WTC11 (cell line): ENCODE data around the gene LYRM4. TPM values are rescaled to one million over a fixed set of nuclear protein-coding genes. Genes with fewer than 3 reads are reported as not detected.

Experiments
- ATAC-seq: fragments of 200-7000 bp; cut with Tn5 transposase; 2 replicates; pipeline ENCODE4 v1.10.0; 2021; ENCODE audit warnings: mild to moderate bottlenecking, moderate library complexity
- CTCF ChIA-PET: fragments of 300-600 bp; sonication (Branson Sonifier 250); formaldehyde crosslinking; loops from one replicate; lab custom pipeline; 2021; ENCODE audit warnings: antibody characterized with exemption; lab: Charles Lee
- POLR2A ChIA-PET: fragments of 350-600 bp; sonication (Branson Sonifier 250); formaldehyde crosslinking; loops from one replicate; lab custom pipeline; 2021; ENCODE audit warnings: antibody characterized with exemption; lab: Charles Lee
- DNase-seq: peaks from one replicate; pipeline ENCODE4 v3.0.0; 2021; ENCODE audit warnings: low spot score
- H3K27ac Mint-ChIP-seq: 2 replicates; pipeline ENCODE4 v1.8.0; 2021; ENCODE audit warnings: mixed read lengths
- H3K27me3 Mint-ChIP-seq: 2 replicates; pipeline ENCODE4 v1.8.0; 2021; ENCODE audit warnings: low read depth, mild to moderate bottlenecking, moderate library complexity, mixed read lengths
- H3K36me3 Mint-ChIP-seq: 2 replicates; pipeline ENCODE4 v1.8.0; 2021; ENCODE audit warnings: mixed read lengths
- H3K4me1 Mint-ChIP-seq: 2 replicates; pipeline ENCODE4 v1.8.0; 2022; ENCODE audit warnings: mixed read lengths
- H3K4me3 Mint-ChIP-seq: 2 replicates; pipeline ENCODE4 v1.8.0; 2021; ENCODE audit warnings: mild to moderate bottlenecking, moderate library complexity, mixed read lengths
- H3K9me3 Mint-ChIP-seq: 2 replicates; pipeline ENCODE4 v1.8.0; 2021; ENCODE audit warnings: mixed read lengths
- ATF1 ChIP-seq: sonication (generic); formaldehyde crosslinking; IDR thresholded peaks from 2 replicates; pipeline ENCODE4 v1.8.1; 2023; ENCODE audit warnings: mild to moderate bottlenecking, moderate library complexity, missing genetic modification reagents
- ATF2 ChIP-seq: sonication (generic); formaldehyde crosslinking; IDR thresholded peaks from 2 replicates; pipeline ENCODE4 v1.8.1; 2022; ENCODE audit warnings: low read depth, missing genetic modification reagents, borderline replicate concordance
- CBFB ChIP-seq: sonication (generic); formaldehyde crosslinking; IDR thresholded peaks from 2 replicates; pipeline ENCODE4 v1.8.1; 2022; ENCODE audit warnings: mild to moderate bottlenecking, low read depth, missing genetic modification reagents
- EMX1 ChIP-seq: fragments of 250-450 bp; sonication (Bioruptor Pico); IDR thresholded peaks from 2 replicates; pipeline ENCODE4 v1.8.0; 2021; ENCODE audit warnings: mild to moderate bottlenecking
- ESRRA ChIP-seq: sonication (generic); formaldehyde crosslinking; IDR thresholded peaks from 2 replicates; pipeline ENCODE4 v1.8.1; 2022; ENCODE audit warnings: mild to moderate bottlenecking, missing genetic modification reagents, borderline replicate concordance
- ETV6 ChIP-seq: sonication (generic); formaldehyde crosslinking; IDR thresholded peaks from 2 replicates; pipeline ENCODE4 v1.8.1; 2022; ENCODE audit warnings: mild to moderate bottlenecking, missing genetic modification reagents
- FOXK1 ChIP-seq: sonication (generic); formaldehyde crosslinking; IDR thresholded peaks from 2 replicates; pipeline ENCODE4 v1.8.0; 2022; ENCODE audit warnings: mild to moderate bottlenecking, moderate library complexity, missing genetic modification reagents
- FOXP1 ChIP-seq: sonication (generic); formaldehyde crosslinking; IDR thresholded peaks from 2 replicates; pipeline ENCODE4 v1.8.0; 2022; ENCODE audit warnings: missing genetic modification reagents, mild to moderate bottlenecking, moderate library complexity, borderline replicate concordance
- GTF2I ChIP-seq: fragments of 250-450 bp; sonication (Bioruptor Pico); conservative IDR thresholded peaks from 2 replicates; pipeline ENCODE4 v1.4.0; 2021; ENCODE audit warnings: mild to moderate bottlenecking
- JAZF1 ChIP-seq: fragments of 250-450 bp; sonication (Bioruptor Pico); IDR thresholded peaks from 2 replicates; pipeline ENCODE4 v1.9.0; 2021; ENCODE audit warnings: moderate library complexity, mild to moderate bottlenecking, inconsistent platforms
- MAX ChIP-seq: sonication (generic); formaldehyde crosslinking; IDR thresholded peaks from 2 replicates; pipeline ENCODE4 v1.8.0; 2022; ENCODE audit warnings: mild to moderate bottlenecking, missing genetic modification reagents
- NFYB ChIP-seq: sonication (generic); formaldehyde crosslinking; conservative IDR thresholded peaks from 2 replicates; pipeline ENCODE4 v1.8.0; 2022; ENCODE audit warnings: low read depth, missing genetic modification reagents
- NR2C2 ChIP-seq: sonication (generic); formaldehyde crosslinking; IDR thresholded peaks from 2 replicates; pipeline ENCODE4 v1.8.0; 2022; ENCODE audit warnings: mild to moderate bottlenecking, missing genetic modification reagents
- PRDM15 ChIP-seq: sonication (generic); formaldehyde crosslinking; IDR thresholded peaks from 2 replicates; pipeline ENCODE4 v1.8.0; 2022; ENCODE audit warnings: missing genetic modification reagents
- RELA ChIP-seq: sonication (generic); formaldehyde crosslinking; IDR thresholded peaks from 2 replicates; pipeline ENCODE4 v1.8.1; 2022; ENCODE audit warnings: missing genetic modification reagents, mild to moderate bottlenecking, borderline replicate concordance
- TEAD1 ChIP-seq: sonication (generic); formaldehyde crosslinking; IDR thresholded peaks from 2 replicates; pipeline ENCODE4 v1.8.0; 2022; ENCODE audit warnings: mild to moderate bottlenecking, missing genetic modification reagents
- ZBTB43 ChIP-seq: sonication (generic); formaldehyde crosslinking; IDR thresholded peaks from 2 replicates; pipeline ENCODE4 v1.8.1; 2023; ENCODE audit warnings: mild to moderate bottlenecking, missing genetic modification reagents
- ZNF121 ChIP-seq: sonication (generic); formaldehyde crosslinking; IDR thresholded peaks from 2 replicates; pipeline ENCODE4 v1.8.0; 2023; ENCODE audit warnings: missing genetic modification reagents
- ZNF219 ChIP-seq: sonication (generic); formaldehyde crosslinking; IDR thresholded peaks from 2 replicates; pipeline ENCODE4 v1.8.0; 2023; ENCODE audit warnings: missing genetic modification reagents, mild to moderate bottlenecking, borderline replicate concordance
- ZNF263 ChIP-seq: sonication (generic); formaldehyde crosslinking; IDR thresholded peaks from 2 replicates; pipeline ENCODE4 v1.8.1; 2022; ENCODE audit warnings: low read depth, mild to moderate bottlenecking, moderate library complexity, missing genetic modification reagents
- ZNF396 ChIP-seq: fragments of 250-450 bp; sonication (Bioruptor Pico); IDR thresholded peaks from 2 replicates; pipeline ENCODE4 v1.8.0; 2021; ENCODE audit warnings: mild to moderate bottlenecking, moderate library complexity, borderline replicate concordance
- total RNA-seq: library from RNA; stranded (reverse); gene quantifications from 3 replicates; pipeline ENCODE4 v1.2.3, GENCODE V29; 2021
- TF ChIP-seq, protein P1 (sequence below): fragments of 250-450 bp; sonication (Bioruptor Pico); IDR thresholded peaks from 2 replicates; pipeline ENCODE4 v1.9.0; 2021; ENCODE audit warnings: mild to moderate bottlenecking
- TF ChIP-seq, protein P2 (sequence below): sonication (generic); formaldehyde crosslinking; IDR thresholded peaks from 2 replicates; pipeline ENCODE4 v1.8.0; 2022; ENCODE audit warnings: mild to moderate bottlenecking, missing genetic modification reagents
- TF ChIP-seq, protein P3 (sequence below): fragments of 250-450 bp; sonication (Bioruptor Pico); conservative IDR thresholded peaks from 2 replicates; pipeline ENCODE4 v1.9.0; 2021; ENCODE audit warnings: mild to moderate bottlenecking
- TF ChIP-seq, protein P4 (sequence below): sonication (generic); formaldehyde crosslinking; IDR thresholded peaks from 2 replicates; pipeline ENCODE4 v1.8.0; 2022; ENCODE audit warnings: mild to moderate bottlenecking, missing genetic modification reagents

The LYRM4 gene
- total RNA-seq, 1 experiment from 2014 or later: 49.7 TPM

- Mint-ChIP-seq H3K4me3 (peak overlapping the region; percentile 61), H3K36me3 (no peaks in the 10 kb centered on the region), H3K27ac (no peak overlapping the region), H3K4me1 (peaks cover 10% of the 10 kb centered on the region), H3K9me3 (no peaks in the 10 kb centered on the region), H3K27me3 (peaks cover 77% of the 10 kb centered on the region)
- ATAC-seq: peak; percentile 56
- CTCF ChIA-PET: interaction anchor here (0.7 to 2.6 kb wide), 10 partner anchors 10 to 323 kb away, joined by 3 to 17 read pairs (median 4); no protein-coding TSS in a partner anchor
- POLR2A ChIA-PET: no interaction called here
- peak; percentile 63 for DNase-seq
- TF ChIP-seq TEAD1 (CRISPR knock-in tag) (peak; percentile 84; the same call in 1 of the 2 replicates), ZNF396 (no peak), MAX (peak; percentile 88; the same call in 1 of the 2 replicates), ATF2 (CRISPR knock-in tag) (no peak), JAZF1 (no peak), ZNF219 (CRISPR knock-in tag) (peak; percentile 25; the same call in 1 of the 2 replicates), FOXP1 (peak; percentile 90), CBFB (no peak), EMX1 (CRISPR knock-in tag) (no peak), ZBTB43 (peak; percentile 73; the same call in 1 of the 2 replicates), NR2C2 (CRISPR knock-in tag) (peak; percentile 63; the same call in 1 of the 2 replicates), ATF1 (CRISPR knock-in tag) (no peak), ZNF263 (CRISPR knock-in tag) (peak; percentile 76), ZNF121 (CRISPR knock-in tag) (no peak), ETV6 (CRISPR knock-in tag) (peak; percentile 74), ESRRA (peak; percentile 88; the same call in 1 of the 2 replicates), RELA (peak; percentile 82), GTF2I (no peak), FOXK1 (CRISPR knock-in tag) (no peak; the same call in 1 of the 2 replicates), PRDM15 (CRISPR knock-in tag) (peak; percentile 8; the same call in 1 of the 2 replicates), NFYB (CRISPR knock-in tag) (no peak)
- TF ChIP-seq, protein P1, sequence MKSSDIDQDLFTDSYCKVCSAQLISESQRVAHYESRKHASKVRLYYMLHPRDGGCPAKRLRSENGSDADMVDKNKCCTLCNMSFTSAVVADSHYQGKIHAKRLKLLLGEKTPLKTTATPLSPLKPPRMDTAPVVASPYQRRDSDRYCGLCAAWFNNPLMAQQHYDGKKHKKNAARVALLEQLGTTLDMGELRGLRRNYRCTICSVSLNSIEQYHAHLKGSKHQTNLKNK: no peak
- TF ChIP-seq, protein P2, sequence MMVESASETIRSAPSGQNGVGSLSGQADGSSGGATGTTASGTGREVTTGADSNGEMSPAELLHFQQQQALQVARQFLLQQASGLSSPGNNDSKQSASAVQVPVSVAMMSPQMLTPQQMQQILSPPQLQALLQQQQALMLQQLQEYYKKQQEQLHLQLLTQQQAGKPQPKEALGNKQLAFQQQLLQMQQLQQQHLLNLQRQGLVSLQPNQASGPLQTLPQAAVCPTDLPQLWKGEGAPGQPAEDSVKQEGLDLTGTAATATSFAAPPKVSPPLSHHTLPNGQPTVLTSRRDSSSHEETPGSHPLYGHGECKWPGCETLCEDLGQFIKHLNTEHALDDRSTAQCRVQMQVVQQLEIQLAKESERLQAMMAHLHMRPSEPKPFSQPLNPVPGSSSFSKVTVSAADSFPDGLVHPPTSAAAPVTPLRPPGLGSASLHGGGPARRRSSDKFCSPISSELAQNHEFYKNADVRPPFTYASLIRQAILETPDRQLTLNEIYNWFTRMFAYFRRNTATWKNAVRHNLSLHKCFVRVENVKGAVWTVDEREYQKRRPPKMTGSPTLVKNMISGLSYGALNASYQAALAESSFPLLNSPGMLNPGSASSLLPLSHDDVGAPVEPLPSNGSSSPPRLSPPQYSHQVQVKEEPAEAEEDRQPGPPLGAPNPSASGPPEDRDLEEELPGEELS: peak; percentile 70; the same call in 1 of the 2 replicates
- TF ChIP-seq, protein P3, sequence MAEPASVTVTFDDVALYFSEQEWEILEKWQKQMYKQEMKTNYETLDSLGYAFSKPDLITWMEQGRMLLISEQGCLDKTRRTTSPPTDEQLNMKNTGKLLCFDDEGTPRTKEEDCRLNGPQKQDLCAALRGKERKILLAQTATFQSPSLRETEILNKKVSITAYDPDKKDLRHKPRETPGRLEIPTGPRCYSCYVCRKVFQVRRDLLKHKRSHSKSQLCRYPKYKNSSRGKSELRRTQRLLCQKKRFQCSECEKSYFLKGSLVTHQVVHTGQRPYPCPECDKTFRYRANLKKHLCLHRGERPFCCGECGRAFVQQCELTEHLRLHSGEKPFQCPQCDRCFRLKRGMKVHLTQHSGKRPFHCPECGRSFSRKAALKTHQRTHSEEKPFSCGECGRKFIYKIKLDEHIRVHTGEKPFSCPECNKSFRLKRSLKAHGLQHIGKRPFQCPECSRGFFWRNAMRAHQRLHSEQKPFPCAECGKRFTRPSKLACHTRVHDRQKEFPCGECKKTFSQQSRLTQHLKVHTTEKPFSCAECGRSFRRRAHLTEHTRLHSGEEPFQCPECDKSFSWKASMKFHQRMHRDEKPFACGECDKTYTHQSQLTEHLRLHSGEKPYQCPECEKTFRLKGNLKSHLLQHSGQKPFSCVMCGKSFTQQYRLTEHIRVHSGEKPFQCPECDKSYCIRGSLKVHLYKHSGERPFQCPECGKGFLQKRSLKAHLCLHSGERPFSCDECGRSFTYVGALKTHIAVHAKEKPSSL (CRISPR knock-in tag): no peak
- TF ChIP-seq, protein P4, sequence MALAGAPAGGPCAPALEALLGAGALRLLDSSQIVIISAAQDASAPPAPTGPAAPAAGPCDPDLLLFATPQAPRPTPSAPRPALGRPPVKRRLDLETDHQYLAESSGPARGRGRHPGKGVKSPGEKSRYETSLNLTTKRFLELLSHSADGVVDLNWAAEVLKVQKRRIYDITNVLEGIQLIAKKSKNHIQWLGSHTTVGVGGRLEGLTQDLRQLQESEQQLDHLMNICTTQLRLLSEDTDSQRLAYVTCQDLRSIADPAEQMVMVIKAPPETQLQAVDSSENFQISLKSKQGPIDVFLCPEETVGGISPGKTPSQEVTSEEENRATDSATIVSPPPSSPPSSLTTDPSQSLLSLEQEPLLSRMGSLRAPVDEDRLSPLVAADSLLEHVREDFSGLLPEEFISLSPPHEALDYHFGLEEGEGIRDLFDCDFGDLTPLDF (CRISPR knock-in tag): 0 out of 2 replicates have a peak, but pooled peaks have one; percentile 6
Observed at GRCh38 chr6:5085648-5086293, 175.0 kb downstream of the LYRM4 start.
